Glomerular endothelial cell (primary cell): ENCODE data around the gene LRRIQ4. TPM values are rescaled to one million over a fixed set of nuclear protein-coding genes. Genes with fewer than 3 reads are reported as not detected.

Experiments
- total RNA-seq: library from RNA; depleted of rRNA; stranded (reverse); fragments of >200 nt; gene quantifications from 2 replicates; pipeline ENCODE4 v1.2.3, GENCODE V29; 2015

LRRIQ4 gene
- total RNA-seq, 1 donor from 2014 or later, result not detected

Other genes with a start within 250 kb of the LRRIQ4 start
- 43.7 and 71.5 TPM in 2 replicates for gene MECOM, start 149.2 kb upstream of the LRRIQ4 start, total RNA-seq
- gene TERC, start 47.8 kb upstream of the LRRIQ4 start, total RNA-seq, result 38.5 and 69.2 TPM in 2 replicates
- gene ACTRT3, start 43.3 kb upstream of the LRRIQ4 start, total RNA-seq, result 2.8 and 3.4 TPM in 2 replicates
- gene MYNN, start 39.5 kb upstream of the LRRIQ4 start, total RNA-seq, result 8.6 and 11.2 TPM in 2 replicates
- gene LRRC34, start within 50 bp of the LRRIQ4 start, total RNA-seq, result 0.19 and 2.6 TPM in 2 replicates
- gene LRRC31, start 57.1 kb downstream of the LRRIQ4 start, total RNA-seq, result not detected in 2 replicates
- not detected in 2 replicates for gene SAMD7, start 98.7 kb downstream of the LRRIQ4 start, total RNA-seq
- 29.7 and 36.6 TPM in 2 replicates for gene SEC62, start 153.9 kb downstream of the LRRIQ4 start, total RNA-seq
- gene GPR160, start 225.1 kb downstream of the LRRIQ4 start, total RNA-seq, result 6.9 and 7.9 TPM in 2 replicates